ENCODE results near the gene TARBP1.

The TARBP1 gene

GRCh38 chr1:234498448-234499118 lies 19.6 kb upstream of the TARBP1 start:
- DNase-seq (ENCODE audit: low read depth), result no peak
- TF ChIP-seq CTCF (IDR thresholded peaks at IDR 0.05; ENCODE audit: low read length, missing control alignments), result no peak
- no peak overlapping the region for H3K4me3 ChIP-seq (replicated peaks; ENCODE audit: low read depth, low read length)

GRCh38 chr1:234497589-234497988 lies 18.6 kb upstream of the TARBP1 start:
- no peak for DNase-seq (ENCODE audit: low read depth)
- TF ChIP-seq CTCF (IDR thresholded peaks at IDR 0.05; ENCODE audit: low read length, missing control alignments), result no peak
- H3K4me3 ChIP-seq (replicated peaks; ENCODE audit: low read depth, low read length), result no peak overlapping the region

- no peak for TF ChIP-seq CTCF (IDR thresholded peaks at IDR 0.05; ENCODE audit: low read length, missing control alignments)
- peak; percentile 78 for DNase-seq (ENCODE audit: low read depth)
- peak overlapping the region; percentile 11 for H3K4me3 ChIP-seq (replicated peaks; ENCODE audit: low read depth, low read length)
Measured at GRCh38 chr1:234495231-234495990, 16.4 kb upstream of the TARBP1 start.

- DNase-seq (ENCODE audit: low read depth), result no peak
- no peak for TF ChIP-seq CTCF (IDR thresholded peaks at IDR 0.05; ENCODE audit: low read length, missing control alignments)
- no peak overlapping the region for H3K4me3 ChIP-seq (replicated peaks; ENCODE audit: low read depth, low read length)
Measured at GRCh38 chr1:234494049-234494448, 15.1 kb upstream of the TARBP1 start.

- no peak overlapping the region for H3K4me3 ChIP-seq (replicated peaks; ENCODE audit: low read depth, low read length)
- peak; percentile 35 for DNase-seq (ENCODE audit: low read depth)
- TF ChIP-seq CTCF (IDR thresholded peaks at IDR 0.05; ENCODE audit: low read length, missing control alignments), result no peak
Measured at GRCh38 chr1:234490793-234491479, 12.0 kb upstream of the TARBP1 start.

GRCh38 chr1:234489698-234490077 lies 10.7 kb upstream of the TARBP1 start:
- no peak for DNase-seq (ENCODE audit: low read depth)
- no peak for TF ChIP-seq CTCF (IDR thresholded peaks at IDR 0.05; ENCODE audit: low read length, missing control alignments)
- no peak overlapping the region for H3K4me3 ChIP-seq (replicated peaks; ENCODE audit: low read depth, low read length)

Measured in fibroblast of pulmonary artery (primary cell).